ENCODE data around the gene NHERF1.

The NHERF1 gene

DNA sequence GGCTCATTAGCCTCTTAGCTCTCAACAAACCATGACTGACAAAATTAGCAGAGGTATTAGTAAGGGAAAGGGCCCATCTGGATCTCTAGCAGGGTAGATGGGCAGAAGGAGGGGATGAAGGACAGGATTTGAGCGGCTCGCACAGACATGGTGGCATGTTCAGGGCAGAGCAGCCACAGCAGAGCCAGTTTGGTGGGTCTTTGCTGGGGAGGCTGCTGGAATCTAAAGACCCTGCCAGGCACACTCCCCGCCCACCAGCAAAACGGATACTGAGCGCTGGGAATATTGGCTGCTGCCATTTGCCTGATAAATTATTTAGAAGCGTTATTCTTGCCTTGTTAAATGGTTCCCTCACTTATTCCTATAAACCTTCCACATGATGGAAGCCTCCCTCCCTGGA lies 48.4 kb downstream of the NHERF1 start:
- no peak for DNase-seq
- in situ Hi-C loops (cut with MboI; ENCODE audit: low pct_unique_long_range_greater_than_20kb, low sequenced_read_pairs) = no loop called here

GRCh38 chr17:74797824-74798223 lies 49.4 kb downstream of the NHERF1 start:
- DNase-seq = no peak
- in situ Hi-C loops (cut with MboI; ENCODE audit: low pct_unique_long_range_greater_than_20kb, low sequenced_read_pairs) = no loop called here

DNA sequence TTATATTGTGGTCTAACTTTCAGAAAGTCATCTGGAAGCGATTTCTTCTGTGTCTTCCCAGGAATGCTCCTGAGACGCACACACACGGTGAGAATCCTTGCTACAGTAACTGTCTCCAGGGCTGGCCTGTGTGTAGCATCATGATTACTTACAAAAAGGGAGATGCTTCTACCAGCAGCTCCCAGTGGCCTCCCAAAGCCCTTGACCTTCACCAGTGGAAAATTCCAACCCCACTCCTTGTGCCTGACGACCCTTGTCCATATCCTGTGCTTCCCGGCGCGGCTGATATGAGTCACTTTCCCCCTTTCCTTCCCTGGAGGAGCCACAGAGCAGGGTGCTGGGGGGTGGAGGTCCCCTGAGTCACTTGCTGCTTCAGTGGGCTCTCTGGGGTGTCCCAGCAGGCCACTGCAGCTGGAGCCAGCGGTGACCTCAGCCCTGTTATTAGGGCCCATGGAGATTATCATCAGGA lies 49.8 kb downstream of the NHERF1 start:
- in situ Hi-C loops (cut with MboI; ENCODE audit: low pct_unique_long_range_greater_than_20kb, low sequenced_read_pairs) = no loop called here
- DNase-seq = no peak

GRCh38 chr17:74799097-74799496 lies 50.7 kb downstream of the NHERF1 start:
- in situ Hi-C loops (cut with MboI; ENCODE audit: low pct_unique_long_range_greater_than_20kb, low sequenced_read_pairs) = no loop called here
- DNase-seq = no peak

- DNase-seq = no peak
- in situ Hi-C loops (cut with MboI; ENCODE audit: low pct_unique_long_range_greater_than_20kb, low sequenced_read_pairs) = no loop called here
Observed at GRCh38 chr17:74800531-74800930, 52.1 kb downstream of the NHERF1 start.

DNA sequence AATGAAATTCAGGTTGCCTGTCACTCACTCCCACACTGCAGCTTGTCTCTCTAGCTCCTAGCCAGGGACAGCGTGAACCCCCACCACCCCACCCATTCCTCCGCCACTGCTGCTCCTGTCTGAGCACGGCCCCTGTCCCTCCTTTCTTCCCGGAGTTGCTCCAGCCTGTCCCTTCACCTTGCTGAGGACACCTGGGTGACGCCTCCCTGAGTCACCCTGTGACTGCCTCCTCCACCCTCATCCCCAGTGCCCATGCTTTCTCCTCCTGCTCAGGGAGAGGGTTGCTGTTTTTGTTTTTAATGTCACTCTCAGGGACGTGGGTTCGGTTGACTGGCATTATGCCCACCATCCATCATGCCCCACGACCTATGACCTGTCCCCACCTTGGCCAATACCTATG lies 53.5 kb downstream of the NHERF1 start:
- no peak for DNase-seq
- in situ Hi-C loops (cut with MboI; ENCODE audit: low pct_unique_long_range_greater_than_20kb, low sequenced_read_pairs) = no loop called here

DNA sequence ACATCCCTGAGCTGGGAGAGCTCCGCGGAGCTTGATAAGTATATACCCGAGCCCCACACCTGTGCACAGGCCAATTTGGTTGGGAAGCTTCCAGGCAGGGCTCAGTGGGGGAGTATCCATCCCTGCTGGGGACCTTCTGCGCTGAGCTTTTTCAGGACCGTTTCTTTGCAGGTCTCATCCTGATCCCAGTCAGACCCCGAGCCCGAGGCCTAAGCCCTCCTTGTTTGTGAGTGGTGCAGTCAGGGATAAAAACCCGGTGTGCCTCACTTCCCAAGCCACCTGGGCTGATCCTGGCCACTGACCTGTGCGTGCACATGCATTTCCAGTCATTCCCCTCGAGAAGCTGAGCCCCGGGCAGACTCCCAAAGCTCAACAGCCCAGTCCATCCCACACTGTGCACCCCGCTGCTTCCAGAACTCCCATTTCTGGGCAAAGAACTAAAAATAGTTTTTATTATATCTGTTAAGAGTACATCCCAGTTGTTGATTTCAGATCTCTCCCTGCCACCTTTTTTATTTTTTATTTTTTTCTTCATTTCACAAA lies 55.0 kb downstream of the NHERF1 start:
- DNase-seq = no peak
- in situ Hi-C loops (cut with MboI; ENCODE audit: low pct_unique_long_range_greater_than_20kb, low sequenced_read_pairs) = no loop called here

GRCh38 chr17:74803971-74804370 lies 55.5 kb downstream of the NHERF1 start:
- no peak for DNase-seq
- in situ Hi-C loops (cut with MboI; ENCODE audit: low pct_unique_long_range_greater_than_20kb, low sequenced_read_pairs) = no loop called here

DNA sequence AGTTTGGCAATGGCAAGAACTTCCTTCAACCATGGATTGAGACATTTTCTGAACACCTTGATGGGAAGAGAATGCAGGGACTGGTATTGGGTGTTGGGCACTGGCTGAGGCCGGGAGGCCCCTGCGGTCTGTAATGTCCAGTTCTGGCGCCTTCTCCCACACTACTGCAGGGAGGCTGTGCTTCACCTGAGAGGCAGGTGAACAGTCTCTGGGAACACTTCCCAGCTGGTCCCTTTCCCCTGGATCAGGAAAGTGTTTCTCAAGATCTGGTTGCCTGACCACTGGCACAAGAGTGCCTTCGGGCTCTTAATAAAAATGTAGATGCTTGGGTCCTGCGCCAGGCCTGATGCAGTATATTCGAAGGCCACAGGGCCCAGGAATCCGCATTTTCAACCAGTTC lies 56.3 kb downstream of the NHERF1 start:
- in situ Hi-C loops (cut with MboI; ENCODE audit: low pct_unique_long_range_greater_than_20kb, low sequenced_read_pairs) = no loop called here
- no peak for DNase-seq

- no peak for DNase-seq
- in situ Hi-C loops (cut with MboI; ENCODE audit: low pct_unique_long_range_greater_than_20kb, low sequenced_read_pairs) = no loop called here
Observed at GRCh38 chr17:74805591-74805991, 57.2 kb downstream of the NHERF1 start.

GRCh38 chr17:74806334-74806733 lies 57.9 kb downstream of the NHERF1 start:
- no peak for DNase-seq
- in situ Hi-C loops (cut with MboI; ENCODE audit: low pct_unique_long_range_greater_than_20kb, low sequenced_read_pairs) = no loop called here

DNA sequence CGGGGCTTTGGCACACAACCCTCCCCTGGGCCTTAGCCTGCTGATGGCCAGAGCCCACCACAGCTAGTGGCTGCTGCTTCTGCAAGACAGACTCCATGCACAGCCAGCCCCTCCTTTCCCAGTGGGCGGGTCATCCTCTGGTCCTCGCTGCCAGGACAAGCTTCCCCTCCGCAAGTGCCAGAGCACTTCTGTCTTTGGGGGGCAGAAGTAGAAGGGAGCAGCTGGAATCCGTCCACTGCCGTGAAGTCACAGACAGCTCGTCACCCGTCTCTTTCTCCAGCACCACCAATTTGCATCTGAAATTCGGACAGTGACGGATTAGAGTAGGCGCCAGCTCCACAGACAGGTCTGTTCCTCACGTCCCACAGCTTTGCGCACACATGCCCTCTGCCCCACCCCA lies 59.0 kb downstream of the NHERF1 start:
- in situ Hi-C loops (cut with MboI; ENCODE audit: low pct_unique_long_range_greater_than_20kb, low sequenced_read_pairs) = no loop called here
- DNase-seq = no peak

DNA sequence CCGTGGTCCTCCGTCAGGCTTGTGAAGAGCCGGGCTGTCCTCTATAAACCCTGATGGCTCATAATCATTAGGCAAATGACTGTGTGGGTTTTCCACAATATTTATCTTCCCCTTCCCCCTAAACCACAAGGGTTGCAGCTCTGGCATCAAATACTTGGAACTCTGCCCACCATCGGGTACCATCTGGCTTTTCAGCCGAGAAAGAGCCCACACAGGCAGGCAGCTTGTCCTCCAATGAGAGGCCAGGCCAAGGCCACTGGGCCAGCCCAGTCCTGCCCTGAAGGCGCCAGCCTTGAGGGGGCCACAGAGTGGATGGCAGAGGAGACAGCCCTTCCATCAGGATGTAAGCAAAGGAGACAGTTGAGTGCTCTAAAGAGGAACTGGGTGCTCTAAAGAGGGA lies 59.5 kb downstream of the NHERF1 start:
- in situ Hi-C loops (cut with MboI; ENCODE audit: low pct_unique_long_range_greater_than_20kb, low sequenced_read_pairs) = no loop called here
- DNase-seq = no peak

- in situ Hi-C loops (cut with MboI; ENCODE audit: low pct_unique_long_range_greater_than_20kb, low sequenced_read_pairs) = no loop called here
- DNase-seq = peak; percentile 77
Observed at GRCh38 chr17:74808714-74809430, 60.4 kb downstream of the NHERF1 start.

DNA sequence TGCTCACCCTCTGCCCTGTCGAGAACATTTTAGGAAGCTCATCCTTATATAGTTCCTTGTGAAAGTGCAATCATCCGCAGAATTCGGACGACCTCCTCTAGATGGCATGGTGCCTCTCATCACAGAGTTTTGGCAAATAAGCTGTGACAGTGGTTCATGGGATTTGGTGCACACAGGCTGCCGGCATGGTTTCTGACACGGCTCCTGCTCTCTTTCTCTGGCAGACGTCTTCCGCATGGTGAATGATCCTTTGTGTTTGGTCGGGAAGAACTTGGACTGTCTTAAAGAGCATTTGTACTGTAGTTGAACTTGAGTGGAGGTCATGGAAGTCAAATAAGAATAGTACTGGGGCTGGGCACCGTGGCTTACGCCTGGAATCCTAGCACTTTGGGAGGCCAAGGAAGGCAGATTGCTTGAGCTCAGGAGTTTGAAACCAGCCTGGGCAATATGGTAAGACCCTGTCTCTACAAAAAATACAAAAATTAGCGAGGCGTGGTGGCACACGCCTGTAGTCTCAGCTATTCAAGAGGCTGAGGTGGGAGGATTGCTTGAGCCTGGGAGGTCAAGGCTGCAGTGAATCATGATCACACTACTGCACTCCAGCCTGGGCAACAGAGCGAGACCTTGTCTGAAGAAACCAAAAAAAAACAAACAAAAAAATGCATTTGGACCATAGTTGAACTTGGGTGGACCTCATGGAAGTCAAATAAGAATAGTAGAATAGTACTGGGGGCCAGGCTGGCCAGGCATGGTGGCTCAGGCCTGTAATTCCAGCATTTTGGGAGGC lies 62.5 kb downstream of the NHERF1 start:
- in situ Hi-C loops (cut with MboI; ENCODE audit: low pct_unique_long_range_greater_than_20kb, low sequenced_read_pairs) = no loop called here
- DNase-seq = no peak

GRCh38 chr17:74812109-74813009 lies 63.9 kb downstream of the NHERF1 start:
- DNase-seq = no peak
- in situ Hi-C loops (cut with MboI; ENCODE audit: low pct_unique_long_range_greater_than_20kb, low sequenced_read_pairs) = no loop called here

DNA sequence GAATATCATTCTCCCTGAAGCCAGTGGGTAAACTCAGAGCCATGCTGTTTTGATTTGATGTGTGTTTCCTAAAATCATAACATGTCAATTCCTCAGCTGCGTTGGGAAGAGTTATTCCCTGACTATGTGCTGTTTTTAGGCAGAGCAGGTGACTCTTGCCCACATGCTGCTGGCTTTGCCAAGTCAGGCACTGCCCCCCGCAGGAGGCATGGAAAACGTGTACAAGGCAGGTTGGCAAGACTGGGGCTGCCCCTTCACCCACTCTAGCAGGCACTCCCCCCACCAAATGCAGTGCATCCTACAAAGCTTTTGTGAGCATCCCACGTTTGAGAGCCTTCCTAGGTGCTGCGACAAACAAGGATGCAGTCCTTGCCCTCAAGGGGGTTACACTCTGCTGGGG lies 66.0 kb downstream of the NHERF1 start:
- no peak for DNase-seq
- in situ Hi-C loops (cut with MboI; ENCODE audit: low pct_unique_long_range_greater_than_20kb, low sequenced_read_pairs) = no loop called here

- in situ Hi-C loops (cut with MboI; ENCODE audit: low pct_unique_long_range_greater_than_20kb, low sequenced_read_pairs) = no loop called here
Observed at GRCh38 chr17:74815067-74815466, 66.6 kb downstream of the NHERF1 start.

GRCh38 chr17:74815550-74816370 lies 67.3 kb downstream of the NHERF1 start:
- in situ Hi-C loops (cut with MboI; ENCODE audit: low pct_unique_long_range_greater_than_20kb, low sequenced_read_pairs) = no loop called here
- DNase-seq = peak; percentile 57

More at GRCh38 chr17:74815067-74815466, 66.6 kb downstream of the NHERF1 start:
- DNase-seq = no peak
